ENCODE measurements around the gene HSPA8. TPM values are rescaled to one million over a fixed set of nuclear protein-coding genes. Genes with fewer than 3 reads are reported as not detected.
A peak's percentile ranks its signal among the peaks of the same experiment; 100 is the strongest.
"Not testable (repeated sequence)": the region's sequence is repeated elsewhere in the genome, so short reads cannot be mapped to it uniquely, and the experiment has no call there.

Gene HSPA8
- total RNA-seq, 1 experiment from 2014 or later = 1,124 TPM

DNA sequence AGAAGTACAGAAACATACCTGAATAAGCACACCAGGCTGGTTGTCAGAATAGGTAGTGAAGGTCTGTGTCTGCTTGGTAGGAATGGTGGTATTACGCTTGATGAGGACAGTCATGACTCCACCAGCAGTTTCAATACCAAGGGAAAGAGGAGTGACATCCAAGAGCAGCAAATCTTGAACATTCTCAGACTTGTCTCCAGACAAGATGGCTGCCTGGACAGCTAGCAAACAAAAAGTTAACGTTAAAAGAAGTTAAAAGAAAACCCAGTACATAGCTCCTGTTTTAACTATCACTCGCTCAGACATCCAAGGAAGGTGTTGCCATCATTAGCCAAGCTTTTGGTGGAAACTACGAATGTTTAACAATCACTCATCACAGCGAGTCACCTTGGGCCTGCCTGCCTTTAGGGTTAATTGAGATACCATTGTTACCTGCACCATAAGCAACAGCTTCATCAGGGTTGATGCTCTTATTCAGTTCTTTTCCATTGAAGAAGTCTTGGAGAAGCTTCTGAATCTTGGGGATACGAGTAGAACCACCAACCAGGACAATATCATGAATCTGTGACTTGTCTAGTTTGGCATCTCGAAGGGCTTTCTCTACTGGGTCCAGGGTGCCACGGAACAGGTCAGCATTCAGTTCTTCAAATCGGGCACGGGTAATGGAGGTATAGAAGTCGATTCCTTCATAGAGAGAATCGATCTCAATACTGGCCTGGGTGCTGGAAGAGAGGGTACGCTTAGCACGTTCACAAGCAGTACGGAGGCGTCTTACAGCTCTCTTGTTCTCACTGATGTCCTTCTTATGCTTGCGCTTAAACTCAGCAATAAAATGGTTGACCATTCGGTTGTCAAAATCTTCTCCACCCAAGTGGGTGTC lies 2.7 kb downstream of the HSPA8 start:
- POLR2A ChIA-PET; H3K9me3 Mint-ChIP-seq; DNase-seq (ENCODE audit: low spot score); ATAC-seq; H3K27me3 Mint-ChIP-seq (ENCODE audit: low read depth): not testable (repeated sequence)
- peaks cover 68% of the 10 kb centered on the region for H3K36me3 Mint-ChIP-seq
- H3K4me3 Mint-ChIP-seq = peak overlapping the region; percentile 96
- H3K4me1 Mint-ChIP-seq = peaks cover 49% of the 10 kb centered on the region
- H3K27ac Mint-ChIP-seq = peak overlapping the region; percentile 94
- TF ChIP-seq CREM (CRISPR knock-in tag; IDR thresholded peaks at IDR 0.05) = peak; percentile 42; the same call in 1 of the 2 replicates
- CTCF ChIA-PET = interaction anchor here (0.5 kb wide), 1 partner anchor 83 kb away, joined by 3 read pairs; no protein-coding TSS in a partner anchor

GRCh38 chr11:123057661-123058305 lies 4.2 kb downstream of the HSPA8 start:
- Mint-ChIP-seq H3K4me3 (no peak overlapping the region), H3K27me3 (ENCODE audit: low read depth) (no peaks in the 10 kb centered on the region), H3K4me1 (peaks cover 39% of the 10 kb centered on the region), H3K9me3 (no peaks in the 10 kb centered on the region), H3K36me3 (peaks cover 69% of the 10 kb centered on the region), H3K27ac (peak overlapping the region; percentile 91)
- CTCF ChIA-PET = interaction anchor here (0.7 to 1.5 kb wide), 3 partner anchors 37 to 203 kb away, joined by 3 to 7 read pairs (median 6); no protein-coding TSS in a partner anchor
- POLR2A ChIA-PET = no interaction called here
- ATAC-seq = no peak
- TF ChIP-seq ZNF532 (CRISPR knock-in tag; IDR thresholded peaks at IDR 0.05; ENCODE audit: borderline replicate concordance) (no peak), MLX (CRISPR knock-in tag; IDR thresholded peaks at IDR 0.05) (no peak), E2F4 (CRISPR knock-in tag; IDR thresholded peaks at IDR 0.05; ENCODE audit: borderline replicate concordance, low read depth) (no peak), ATF2 (CRISPR knock-in tag; IDR thresholded peaks at IDR 0.05; ENCODE audit: borderline replicate concordance, low read depth) (no peak), OVOL2 (CRISPR knock-in tag; IDR thresholded peaks at IDR 0.05; ENCODE audit: borderline replicate concordance) (no peak), ATF1 (CRISPR knock-in tag; IDR thresholded peaks at IDR 0.05) (no peak), GABPB1 (CRISPR knock-in tag; IDR thresholded peaks at IDR 0.05) (no peak), ZNF263 (CRISPR knock-in tag; IDR thresholded peaks at IDR 0.05; ENCODE audit: low read depth) (no peak), KAT7 (CRISPR knock-in tag; IDR thresholded peaks at IDR 0.05; ENCODE audit: borderline replicate concordance) (no peak), MYBL2 (CRISPR knock-in tag; IDR thresholded peaks at IDR 0.05) (no peak), ARID4B (CRISPR knock-in tag; IDR thresholded peaks at IDR 0.05; ENCODE audit: borderline replicate concordance) (no peak), NR1H2 (CRISPR knock-in tag; IDR thresholded peaks at IDR 0.05) (no peak)
- no peak for DNase-seq (ENCODE audit: low spot score)

Data from WTC11 (cell line).